ENCODE data around the gene FBXL7. TPM values are rescaled to one million over a fixed set of nuclear protein-coding genes. Genes with fewer than 3 reads are reported as not detected.

Gene FBXL7
- total RNA-seq, 2 experiments from 2014 or later: not detected

DNA sequence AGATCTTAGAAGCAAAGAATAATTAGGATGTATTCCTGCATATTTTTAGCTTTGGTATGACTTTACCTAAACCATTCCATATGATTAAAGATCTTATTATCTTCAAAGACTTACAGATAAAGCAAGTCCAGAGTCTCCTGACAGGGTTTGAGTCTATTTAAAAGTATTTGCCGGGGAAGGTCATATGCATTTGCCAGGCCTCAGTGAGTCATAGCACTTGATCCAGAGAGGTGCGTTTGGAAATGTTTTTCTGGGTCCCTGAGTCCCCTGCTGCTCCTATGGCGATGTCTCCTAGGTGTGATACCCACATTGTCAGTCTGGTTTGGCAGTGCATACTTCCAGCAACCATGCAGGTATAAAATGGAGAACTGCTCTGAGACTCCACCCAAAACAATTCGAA is 217.0 kb downstream of the FBXL7 start:
- peaks cover 2% of the 10 kb centered on the region for H3K9me3 Mint-ChIP-seq

DNA sequence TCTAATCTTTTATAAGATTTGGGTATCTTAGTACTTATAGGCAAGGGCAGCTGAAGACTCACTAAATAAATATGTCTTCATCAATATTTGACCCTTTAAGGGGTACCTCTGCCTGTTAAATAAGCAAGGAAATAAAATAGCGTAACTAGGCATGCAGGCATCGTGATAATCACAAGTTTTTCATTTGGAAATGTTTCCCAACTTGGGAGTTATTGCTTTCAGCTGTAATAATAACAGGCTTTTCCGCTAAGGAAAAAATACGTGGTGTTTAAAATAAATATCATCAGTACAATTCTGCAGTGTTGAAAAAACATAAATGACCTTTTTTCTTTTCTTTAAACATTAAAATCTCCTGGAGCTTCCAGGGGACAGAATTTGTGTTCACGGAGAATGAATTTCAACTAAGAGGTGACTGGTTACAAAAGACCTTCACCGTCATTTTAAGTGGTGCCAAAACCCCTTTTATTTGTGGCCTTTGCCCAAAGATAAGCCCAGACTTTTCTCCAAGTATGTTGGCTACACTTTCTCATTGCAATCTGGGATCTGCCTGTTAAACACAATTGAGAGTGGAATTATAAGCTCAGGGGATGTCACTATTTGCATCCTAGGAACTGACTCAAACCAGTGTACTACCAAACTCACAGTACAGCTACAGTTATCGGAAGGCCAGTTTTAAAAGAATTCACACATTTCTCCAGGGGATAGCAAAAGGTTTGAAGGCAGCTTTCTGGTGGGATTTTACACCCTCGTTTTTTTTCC is 218.6 kb downstream of the FBXL7 start:
- H3K9me3 Mint-ChIP-seq: no peaks in the 10 kb centered on the region
- H3K27me3 Mint-ChIP-seq: no peaks in the 10 kb centered on the region
- no peaks in the 10 kb centered on the region for H3K36me3 Mint-ChIP-seq (ENCODE audit: low read depth)
- Histone ChIP-seq H3K36me3 (ENCODE audit: insufficient read depth, low read length) (no peaks in the 10 kb centered on the region), H3K27ac (ENCODE audit: low read depth in 1 of 2, low read length in 2 of 2) (no peak overlapping the region), H3K4me3 (ENCODE audit: low read length) (no peak overlapping the region), H3K27me3 (ENCODE audit: control insufficient read depth in 1 of 2, insufficient read depth in 2 of 2, low read length in 2 of 2) (no peaks in the 10 kb centered on the region), H3K9me3 (ENCODE audit: control insufficient read depth in 1 of 2, insufficient read depth in 1 of 2, low read length in 2 of 2) (peaks cover 0 to 3% of the 10 kb centered on the region in 2 experiments), H3K4me1 (ENCODE audit: insufficient read depth, low read length) (no peaks in the 10 kb centered on the region)
- H3K4me1 Mint-ChIP-seq (ENCODE audit: low read depth): no peaks in the 10 kb centered on the region
- CTCF ChIA-PET: no interaction called here
- no peak overlapping the region for H3K27ac Mint-ChIP-seq
- intact Hi-C loops (cut with DNase I, micrococcal nuclease): no loop called here
- TF ChIP-seq, protein P1, sequence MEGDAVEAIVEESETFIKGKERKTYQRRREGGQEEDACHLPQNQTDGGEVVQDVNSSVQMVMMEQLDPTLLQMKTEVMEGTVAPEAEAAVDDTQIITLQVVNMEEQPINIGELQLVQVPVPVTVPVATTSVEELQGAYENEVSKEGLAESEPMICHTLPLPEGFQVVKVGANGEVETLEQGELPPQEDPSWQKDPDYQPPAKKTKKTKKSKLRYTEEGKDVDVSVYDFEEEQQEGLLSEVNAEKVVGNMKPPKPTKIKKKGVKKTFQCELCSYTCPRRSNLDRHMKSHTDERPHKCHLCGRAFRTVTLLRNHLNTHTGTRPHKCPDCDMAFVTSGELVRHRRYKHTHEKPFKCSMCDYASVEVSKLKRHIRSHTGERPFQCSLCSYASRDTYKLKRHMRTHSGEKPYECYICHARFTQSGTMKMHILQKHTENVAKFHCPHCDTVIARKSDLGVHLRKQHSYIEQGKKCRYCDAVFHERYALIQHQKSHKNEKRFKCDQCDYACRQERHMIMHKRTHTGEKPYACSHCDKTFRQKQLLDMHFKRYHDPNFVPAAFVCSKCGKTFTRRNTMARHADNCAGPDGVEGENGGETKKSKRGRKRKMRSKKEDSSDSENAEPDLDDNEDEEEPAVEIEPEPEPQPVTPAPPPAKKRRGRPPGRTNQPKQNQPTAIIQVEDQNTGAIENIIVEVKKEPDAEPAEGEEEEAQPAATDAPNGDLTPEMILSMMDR (IDR thresholded peaks at IDR 0.05): no peak
- ATAC-seq (ENCODE audit: poor library complexity) (no peak), DNase-seq (no peak)
- POLR2A ChIA-PET: no interaction called here
- H3K4me3 Mint-ChIP-seq: no peak overlapping the region

More for the DNA sequence above, 217.0 kb downstream of the FBXL7 start:
- POLR2A ChIA-PET: no interaction called here
- intact Hi-C loops (cut with DNase I, micrococcal nuclease): no loop called here
- Histone ChIP-seq H3K9me3 (ENCODE audit: control insufficient read depth in 1 of 2, insufficient read depth in 1 of 2, low read length in 2 of 2) (no peaks in the 10 kb centered on the region), H3K27ac (ENCODE audit: low read depth in 1 of 2, low read length in 2 of 2) (no peak overlapping the region), H3K36me3 (ENCODE audit: insufficient read depth, low read length) (no peaks in the 10 kb centered on the region), H3K4me1 (ENCODE audit: insufficient read depth, low read length) (no peaks in the 10 kb centered on the region), H3K27me3 (ENCODE audit: control insufficient read depth in 1 of 2, insufficient read depth in 2 of 2, low read length in 2 of 2) (no peaks in the 10 kb centered on the region), H3K4me3 (ENCODE audit: low read length) (no peak overlapping the region)
- TF ChIP-seq, protein P1 (IDR thresholded peaks at IDR 0.05): no peak
- no peak for ATAC-seq (ENCODE audit: poor library complexity)
- Mint-ChIP-seq H3K4me1 (ENCODE audit: low read depth) (no peaks in the 10 kb centered on the region), H3K27ac (no peak overlapping the region), H3K4me3 (no peak overlapping the region), H3K27me3 (no peaks in the 10 kb centered on the region), H3K36me3 (ENCODE audit: low read depth) (no peaks in the 10 kb centered on the region)
- no peak for DNase-seq
- CTCF ChIA-PET: no interaction called here

DNA sequence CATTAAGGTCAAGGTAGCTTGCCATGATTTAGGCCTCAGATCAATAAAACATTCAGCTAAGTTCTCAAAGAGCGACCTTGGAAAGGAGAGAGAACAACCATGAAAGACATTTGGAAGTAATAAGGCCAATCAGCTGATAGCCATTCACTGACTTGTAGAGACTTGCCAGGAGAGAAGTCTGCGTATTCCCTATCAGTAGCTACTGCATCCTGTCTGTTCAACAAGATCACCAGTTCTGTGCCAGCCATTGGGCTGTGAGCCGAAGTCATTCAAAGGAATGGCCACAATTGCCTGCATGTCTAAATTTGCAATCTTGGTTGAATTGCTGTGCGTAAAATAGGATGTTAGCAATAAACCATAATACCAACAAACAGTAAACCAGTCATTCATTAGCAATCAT is 219.8 kb downstream of the FBXL7 start:
- ATAC-seq (ENCODE audit: poor library complexity) (no peak), DNase-seq (no peak)
- H3K9me3 Mint-ChIP-seq: no peaks in the 10 kb centered on the region
- ChIA-PET CTCF (no interaction called here), POLR2A (no interaction called here)
- H3K36me3 ChIP-seq (ENCODE audit: insufficient read depth, low read length): no peaks in the 10 kb centered on the region
- H3K9me3 ChIP-seq (ENCODE audit: control insufficient read depth in 1 of 2, insufficient read depth in 1 of 2, low read length in 2 of 2): peaks cover 0 to 3% of the 10 kb centered on the region in 2 experiments
- H3K27me3 ChIP-seq (ENCODE audit: control insufficient read depth in 1 of 2, insufficient read depth in 2 of 2, low read length in 2 of 2): no peaks in the 10 kb centered on the region
- intact Hi-C loops (cut with DNase I, micrococcal nuclease): no loop called here
- no peaks in the 10 kb centered on the region for H3K4me1 Mint-ChIP-seq (ENCODE audit: low read depth)
- no peak overlapping the region for H3K27ac ChIP-seq (ENCODE audit: low read depth in 1 of 2, low read length in 2 of 2)
- H3K27me3 Mint-ChIP-seq: no peaks in the 10 kb centered on the region
- H3K4me3 Mint-ChIP-seq: no peak overlapping the region
- no peak overlapping the region for H3K27ac Mint-ChIP-seq
- no peaks in the 10 kb centered on the region for H3K36me3 Mint-ChIP-seq (ENCODE audit: low read depth)
- H3K4me1 ChIP-seq (ENCODE audit: insufficient read depth, low read length): no peaks in the 10 kb centered on the region
- TF ChIP-seq, protein P1 (IDR thresholded peaks at IDR 0.05): no peak
- H3K4me3 ChIP-seq (ENCODE audit: low read length): no peak overlapping the region
